GM21737 (cell line): Measurements from ENCODE around the gene VAV1.

Experiments used
- ATAC-seq: cut with Tn5 transposase; IDR thresholded peaks from one replicate; pipeline ENCODE4 v1.9.1; 2021; ENCODE audit warnings: mild to moderate bottlenecking, moderate library complexity; ENCODE audit not compliant: unreplicated experiment

VAV1 gene

DNA sequence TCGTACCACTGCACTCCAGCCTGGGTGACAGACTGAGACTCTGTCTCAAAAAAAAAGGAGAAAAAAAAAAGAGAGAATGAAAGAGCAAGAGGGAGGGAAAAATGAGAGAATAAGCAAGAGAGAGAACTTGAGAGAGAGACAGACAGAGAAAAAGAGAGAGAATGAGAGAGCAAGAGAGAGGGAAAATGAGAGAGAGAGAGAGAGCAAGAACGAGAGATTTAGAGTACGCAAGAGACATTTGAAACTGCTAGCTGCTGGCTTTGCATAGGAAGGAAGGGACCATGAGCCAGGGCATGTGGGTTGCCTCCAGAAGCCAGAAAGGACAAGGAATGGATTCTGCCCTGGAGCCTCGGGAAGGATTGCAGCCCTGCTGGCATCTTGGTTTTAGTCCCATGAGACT lies 105.3 kb downstream of the VAV1 start:
- ATAC-seq = no peak

DNA sequence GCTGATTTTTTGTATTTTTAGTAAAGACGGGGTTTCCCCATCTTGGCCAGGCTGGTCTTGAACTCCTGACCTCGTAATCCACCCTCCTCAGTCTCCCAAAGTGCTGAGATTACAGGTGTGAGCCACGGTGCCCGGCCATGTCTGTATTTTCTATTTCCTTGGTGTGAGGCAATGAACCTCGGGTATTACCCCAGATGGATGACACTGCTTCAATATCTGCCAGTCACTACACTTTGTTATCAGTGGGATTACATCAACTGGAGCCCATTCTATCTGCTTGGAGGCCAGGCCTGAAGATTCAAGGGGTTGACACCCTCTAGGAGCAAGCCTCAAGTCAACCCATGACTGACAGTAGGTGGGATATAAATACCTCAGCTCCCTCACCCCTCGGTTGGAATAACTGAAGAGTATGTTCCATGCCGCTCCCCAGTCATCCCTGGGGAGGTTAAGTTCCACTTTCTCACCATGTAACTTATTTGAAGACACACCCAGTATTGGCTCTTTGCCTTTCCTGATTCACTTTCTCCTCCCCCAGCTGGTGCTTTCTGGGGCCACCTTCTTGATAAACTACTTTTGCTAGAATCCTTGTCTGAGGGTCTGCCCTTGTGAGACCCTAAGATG lies 113.9 kb downstream of the VAV1 start:
- no peak for ATAC-seq

DNA sequence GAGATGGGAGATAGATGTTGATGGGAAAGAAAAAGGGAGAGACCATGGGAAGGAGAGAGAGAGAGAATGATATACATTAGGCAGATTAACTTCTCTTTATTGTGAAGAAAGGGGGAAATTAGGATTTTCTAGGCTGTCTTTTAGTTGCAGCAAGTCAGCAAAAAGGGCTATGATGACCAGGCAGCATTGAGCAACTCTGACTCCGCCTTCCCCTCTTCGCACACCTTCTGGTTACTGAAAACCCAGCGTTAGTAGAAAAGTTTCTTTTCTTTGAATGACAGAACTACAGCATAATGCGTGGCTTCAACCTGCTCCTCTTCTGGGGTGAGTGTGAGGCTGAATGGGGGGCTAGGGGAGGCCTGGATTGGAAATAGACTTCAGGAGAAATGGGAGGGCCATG lies 114.8 kb downstream of the VAV1 start, which contains the start of gene ADGRE1:
TSS of gene ADGRE1 (plus strand) at position 264 of the 400 bp plus-strand sequence. CDS start at position 294, 30 bp downstream.
- no peak for ATAC-seq

DNA sequence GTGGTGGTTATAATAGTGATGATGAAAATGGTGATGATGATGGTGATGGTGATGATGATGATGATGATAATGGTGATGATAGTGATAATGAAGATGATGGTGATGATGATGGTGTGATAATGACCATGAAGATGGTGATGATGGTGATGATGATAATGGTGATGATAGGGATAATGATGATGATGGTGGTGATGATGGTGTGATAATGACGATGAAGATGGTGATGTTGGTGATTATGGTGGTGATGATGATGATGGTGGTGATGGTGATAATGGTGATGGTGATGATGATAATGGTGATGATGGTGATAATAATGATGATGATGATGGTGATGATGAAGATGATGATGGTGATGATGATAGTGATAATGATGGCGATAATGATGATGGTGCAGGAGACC lies 116.5 kb downstream of the VAV1 start:
- no peak for ATAC-seq

DNA sequence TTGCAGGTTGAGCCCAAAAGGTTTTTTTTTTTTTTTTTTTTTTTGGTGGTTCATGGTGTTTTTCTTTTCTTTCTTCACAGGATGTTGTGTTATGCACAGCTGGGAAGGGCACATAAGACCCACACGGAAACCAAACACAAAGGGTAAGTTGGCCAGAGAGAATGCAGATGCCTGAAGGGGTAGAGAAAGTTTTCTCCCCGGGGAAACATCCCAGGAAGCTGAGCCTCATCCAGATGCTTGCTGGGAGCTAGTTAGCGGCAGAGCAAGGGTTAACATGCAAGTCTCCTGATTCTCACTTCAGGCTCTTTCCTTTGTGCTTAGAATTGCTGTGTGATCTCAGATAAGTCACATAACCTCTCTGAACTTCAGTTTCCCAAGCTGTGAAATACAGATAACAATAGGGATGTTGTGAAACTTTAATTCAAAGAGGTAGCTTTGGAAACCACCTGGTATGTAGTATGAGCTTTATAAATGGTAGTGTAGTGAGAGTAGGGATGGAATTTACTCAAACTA lies 117.9 kb downstream of the VAV1 start:
- no peak for ATAC-seq

DNA sequence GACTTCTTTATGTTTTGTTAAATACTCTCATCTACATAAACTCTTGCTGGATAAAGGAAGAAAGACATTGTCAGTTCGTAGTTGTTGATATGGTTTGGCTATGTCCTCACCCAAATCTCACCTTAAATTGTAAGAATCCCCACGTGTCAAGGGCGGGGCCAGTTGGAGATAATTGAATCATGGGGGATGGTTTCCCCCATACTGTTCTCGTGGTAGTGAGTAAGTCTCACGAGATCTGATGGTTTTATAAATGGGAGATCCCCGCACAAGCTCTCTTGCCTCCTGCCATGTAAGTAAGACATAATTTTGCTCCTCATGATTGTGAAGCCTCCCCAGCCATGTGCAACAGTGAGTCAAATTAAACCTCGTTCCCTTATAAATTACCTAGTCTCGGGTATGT lies 118.4 kb downstream of the VAV1 start:
- no peak for ATAC-seq

DNA sequence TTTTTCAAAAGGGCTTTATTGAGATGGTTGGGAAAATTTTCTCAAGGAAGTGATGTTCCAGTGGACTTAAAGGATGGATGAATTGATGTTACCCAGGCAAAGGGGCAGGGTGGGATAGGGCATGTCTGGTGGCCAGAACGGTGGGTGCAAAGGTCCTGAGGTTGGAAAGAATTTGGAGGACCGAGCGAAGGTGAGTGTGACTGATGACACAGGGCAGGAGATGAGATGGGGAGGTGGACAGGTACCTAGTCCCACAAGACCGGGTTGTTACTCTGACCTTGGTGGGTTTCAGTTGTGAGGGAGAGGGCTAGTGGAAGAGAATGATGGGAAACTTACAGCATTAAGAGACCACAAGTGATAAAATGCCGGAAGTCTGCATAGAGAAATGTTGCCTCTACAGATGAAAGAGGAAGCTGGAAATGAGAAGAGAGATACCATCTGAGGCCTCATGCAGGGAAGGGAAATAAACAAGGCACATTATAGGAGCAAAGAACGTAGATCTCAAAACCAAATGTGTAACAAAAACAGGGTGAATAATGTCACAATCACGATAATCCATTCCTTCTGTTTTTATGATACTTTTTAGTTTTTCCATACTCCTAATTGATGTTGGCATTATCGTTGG lies 119.4 kb downstream of the VAV1 start:
- ATAC-seq = no peak

DNA sequence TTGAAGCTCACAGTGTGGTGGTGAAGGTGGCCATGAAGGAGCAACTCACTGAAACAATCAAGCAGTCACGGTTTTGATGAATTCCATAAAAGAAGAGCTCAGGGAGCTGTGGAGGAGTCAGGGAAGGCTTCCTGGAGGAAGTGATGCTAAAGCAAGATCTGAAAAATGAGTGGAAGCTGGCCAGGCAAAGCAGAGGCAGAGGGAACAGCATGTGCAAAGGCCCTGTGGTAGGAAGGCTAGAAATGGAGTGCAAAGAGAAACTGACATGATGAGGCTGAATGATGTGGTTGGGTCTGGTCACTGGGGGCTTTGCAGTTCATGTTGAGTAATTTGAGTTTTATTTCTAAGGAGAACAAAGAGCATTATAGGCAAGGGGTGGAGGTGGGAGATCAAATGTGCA lies 121.8 kb downstream of the VAV1 start:
- ATAC-seq = no peak

DNA sequence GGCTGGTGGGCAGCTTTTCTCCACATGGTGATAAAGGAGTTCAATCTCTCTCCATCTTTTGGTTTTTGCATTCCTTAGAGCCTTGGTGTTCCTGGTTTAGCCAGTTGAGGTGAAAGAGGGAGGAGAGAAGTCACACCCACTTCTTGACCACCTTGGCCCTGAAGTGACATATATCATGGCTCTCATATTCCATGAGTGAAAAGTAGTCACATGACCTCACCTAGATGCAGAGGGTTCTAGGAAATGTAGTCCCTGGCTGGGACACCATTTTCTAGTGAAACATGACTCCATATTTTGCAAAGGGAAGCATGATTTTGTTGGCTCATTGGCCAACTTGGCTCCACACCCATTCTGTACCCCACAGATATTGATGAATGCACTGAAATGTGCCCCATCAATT lies 130.9 kb downstream of the VAV1 start:
- no peak for ATAC-seq

DNA sequence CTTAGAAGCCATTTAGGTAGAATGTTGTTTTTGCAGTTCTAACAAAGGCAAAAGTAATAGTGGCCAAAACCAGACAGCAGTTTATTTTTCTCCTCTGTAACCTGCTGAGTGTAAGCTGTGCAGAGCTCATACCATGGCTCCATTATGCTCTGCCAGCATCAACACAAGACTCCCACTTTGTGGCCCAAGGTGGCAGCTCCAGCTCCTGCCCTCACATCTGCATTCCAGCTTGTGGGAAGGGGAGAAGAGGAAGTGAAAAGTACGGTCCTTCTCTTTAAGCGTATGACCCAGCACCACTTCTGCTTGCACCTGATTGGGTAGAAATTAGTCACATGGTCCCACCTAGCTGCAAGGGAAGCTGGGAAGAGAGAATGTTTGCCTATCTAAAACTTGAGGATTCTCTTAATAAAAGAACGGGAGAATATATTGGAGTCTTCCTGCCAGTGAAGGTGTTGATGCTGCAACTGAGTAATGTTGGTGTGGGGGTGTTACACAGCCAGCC lies 134.1 kb downstream of the VAV1 start:
- no peak for ATAC-seq
